A673 (cell line): ENCODE measurements around the gene GNLY.

ENCODE experiments used
- EZH2 ChIP-seq: fragments of 200-600 bp; sonication (generic); IDR thresholded peaks from 2 replicates; pipeline ENCODE4 v1.6.1; 2017; ENCODE audit warnings: borderline replicate concordance, low read depth, mild to moderate bottlenecking, mixed read lengths, antibody characterized with exemption, low read length; ENCODE audit not compliant: poor library complexity, severe bottlenecking
- TF ChIP-seq, protein P1 (sequence below): fragments of 300-800, 200-600 bp; sonication (generic); conservative IDR thresholded peaks from 2 replicates; pipeline ENCODE4 v1.5.1; 2017; ENCODE audit warnings: low read depth, mild to moderate bottlenecking, antibody characterized with exemption, low read length, moderate library complexity, mixed read lengths

- TF ChIP-seq, protein P1, sequence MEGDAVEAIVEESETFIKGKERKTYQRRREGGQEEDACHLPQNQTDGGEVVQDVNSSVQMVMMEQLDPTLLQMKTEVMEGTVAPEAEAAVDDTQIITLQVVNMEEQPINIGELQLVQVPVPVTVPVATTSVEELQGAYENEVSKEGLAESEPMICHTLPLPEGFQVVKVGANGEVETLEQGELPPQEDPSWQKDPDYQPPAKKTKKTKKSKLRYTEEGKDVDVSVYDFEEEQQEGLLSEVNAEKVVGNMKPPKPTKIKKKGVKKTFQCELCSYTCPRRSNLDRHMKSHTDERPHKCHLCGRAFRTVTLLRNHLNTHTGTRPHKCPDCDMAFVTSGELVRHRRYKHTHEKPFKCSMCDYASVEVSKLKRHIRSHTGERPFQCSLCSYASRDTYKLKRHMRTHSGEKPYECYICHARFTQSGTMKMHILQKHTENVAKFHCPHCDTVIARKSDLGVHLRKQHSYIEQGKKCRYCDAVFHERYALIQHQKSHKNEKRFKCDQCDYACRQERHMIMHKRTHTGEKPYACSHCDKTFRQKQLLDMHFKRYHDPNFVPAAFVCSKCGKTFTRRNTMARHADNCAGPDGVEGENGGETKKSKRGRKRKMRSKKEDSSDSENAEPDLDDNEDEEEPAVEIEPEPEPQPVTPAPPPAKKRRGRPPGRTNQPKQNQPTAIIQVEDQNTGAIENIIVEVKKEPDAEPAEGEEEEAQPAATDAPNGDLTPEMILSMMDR: no peak
- no peak for TF ChIP-seq EZH2
Measured at GRCh38 chr2:85743304-85743978, 49.3 kb downstream of the GNLY start.
